T-helper 1 cell treated with Interleukin-12 subunit alpha and Interleukin-12 subunit beta and Interleukin-4 antibody, amounts not matched to agents 30 ng/mL and 1 ng/mL, for 36 hours (primary cell): ENCODE measurements around the gene DEUP1. TPM values are rescaled to one million over a fixed set of nuclear protein-coding genes. Genes with fewer than 3 reads are reported as not detected.

Source experiments
- intact Hi-C: fragments of 100-400 bp; cut with micrococcal nuclease; formaldehyde crosslinking; loops from one replicate; pipeline ENCODE4 v1.15.1; 2024
- total RNA-seq: library from RNA; stranded (reverse); gene quantifications from 2 replicates; pipeline ENCODE4 v1.2.3, GENCODE V29; 2022

Gene DEUP1
- total RNA-seq, 1 donor from 2014 or later = not detected

DNA sequence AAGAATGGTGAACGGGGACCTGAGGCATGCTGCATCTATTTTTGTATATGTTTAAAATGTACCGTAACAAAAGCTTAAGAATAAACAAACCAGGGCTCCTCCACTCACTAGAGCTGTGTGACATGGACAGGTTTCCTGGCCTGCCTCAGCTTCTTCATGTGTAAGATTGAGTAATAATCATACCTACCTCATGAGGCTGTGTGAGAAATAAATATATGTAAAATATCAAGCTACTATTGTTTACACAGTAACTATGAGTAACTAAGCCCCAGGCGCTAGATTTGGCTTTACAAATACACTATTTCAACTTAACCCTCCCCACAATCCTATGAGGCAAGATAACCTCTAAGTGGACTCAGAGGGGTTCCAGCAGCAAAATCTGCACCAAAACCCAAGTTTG is 146.3 kb downstream of the DEUP1 start:
- intact Hi-C loops = no loop called here

DNA sequence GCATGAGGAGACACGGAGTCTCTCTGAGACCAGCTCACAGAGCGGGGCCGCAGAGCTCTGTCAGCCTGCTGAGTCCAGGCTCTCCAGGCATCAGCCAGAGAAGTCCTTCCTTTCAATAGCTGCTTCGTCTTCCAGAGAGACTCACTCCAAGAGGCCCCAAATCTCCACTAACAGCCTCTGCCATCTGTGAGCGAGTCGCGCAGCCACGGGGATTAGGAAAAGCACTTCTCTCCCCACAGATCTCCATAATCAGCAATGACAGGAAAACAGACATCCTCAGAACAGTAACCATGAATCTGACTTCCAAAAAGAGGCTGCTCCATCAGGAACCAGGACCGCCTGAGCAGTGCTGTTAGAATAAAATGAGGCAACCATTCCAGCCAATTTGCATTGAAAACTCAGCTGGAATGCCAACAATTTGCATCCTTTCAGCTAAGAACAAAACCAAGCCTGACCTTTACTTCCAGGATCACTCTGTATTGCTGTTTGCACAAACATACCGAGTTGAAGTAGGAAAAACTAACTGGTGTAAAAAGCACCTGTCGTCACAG is 147.2 kb downstream of the DEUP1 start:
- intact Hi-C loops = no loop called here

DNA sequence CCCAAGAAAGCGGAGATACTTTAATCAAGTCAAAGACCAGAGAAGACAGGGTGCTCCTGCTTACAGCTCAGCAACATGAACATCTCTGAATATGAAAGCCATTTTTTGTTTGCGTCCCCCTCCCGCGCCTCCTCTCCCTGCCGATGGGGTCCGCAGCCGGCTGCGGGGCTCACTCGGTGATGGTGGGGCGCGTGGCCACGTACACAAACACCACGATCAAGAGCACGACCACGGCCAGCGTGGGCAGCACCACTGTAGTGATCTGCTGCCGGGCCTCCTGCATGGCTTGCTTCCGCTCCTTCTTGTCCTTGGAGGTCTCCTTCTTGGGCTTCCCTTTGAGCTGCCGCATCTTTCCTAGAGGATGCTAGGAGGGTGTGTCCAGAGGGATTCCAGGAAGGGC is 148.3 kb downstream of the DEUP1 start:
- intact Hi-C loops = no loop called here

- intact Hi-C loops = no loop called here
Observed at GRCh38 chr11:93480256-93480655, 149.7 kb downstream of the DEUP1 start.

- intact Hi-C loops = no loop called here
Observed at GRCh38 chr11:93480756-93481155, 150.2 kb downstream of the DEUP1 start.

- intact Hi-C loops = no loop called here
Observed at GRCh38 chr11:93481279-93481678, 150.7 kb downstream of the DEUP1 start.

DNA sequence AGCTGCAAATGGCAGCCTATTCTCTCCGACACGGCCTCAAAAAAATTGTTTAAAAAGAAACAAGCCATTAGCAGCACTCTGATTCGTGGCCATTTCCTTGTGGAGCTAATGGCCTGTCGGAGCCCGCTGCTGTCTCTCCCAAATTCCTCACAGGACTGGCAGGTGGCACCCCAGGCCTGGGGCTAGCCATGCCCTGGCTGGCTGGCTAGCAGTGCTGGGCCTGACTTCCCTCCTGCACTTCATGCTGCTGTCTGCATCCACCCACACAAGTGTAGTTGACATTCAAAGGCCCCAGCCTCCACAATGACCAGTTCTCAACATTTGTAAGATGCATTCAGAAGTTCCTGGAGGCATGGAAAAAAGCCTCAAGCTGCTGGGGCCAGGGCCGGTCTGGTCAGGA is 151.2 kb downstream of the DEUP1 start:
- intact Hi-C loops = no loop called here

- intact Hi-C loops = no loop called here
Observed at GRCh38 chr11:93482556-93482955, 152.0 kb downstream of the DEUP1 start.

GRCh38 chr11:93484716-93485115 is 154.2 kb downstream of the DEUP1 start:
- intact Hi-C loops = no loop called here

GRCh38 chr11:93485983-93486382 is 155.4 kb downstream of the DEUP1 start:
- intact Hi-C loops = no loop called here

DNA sequence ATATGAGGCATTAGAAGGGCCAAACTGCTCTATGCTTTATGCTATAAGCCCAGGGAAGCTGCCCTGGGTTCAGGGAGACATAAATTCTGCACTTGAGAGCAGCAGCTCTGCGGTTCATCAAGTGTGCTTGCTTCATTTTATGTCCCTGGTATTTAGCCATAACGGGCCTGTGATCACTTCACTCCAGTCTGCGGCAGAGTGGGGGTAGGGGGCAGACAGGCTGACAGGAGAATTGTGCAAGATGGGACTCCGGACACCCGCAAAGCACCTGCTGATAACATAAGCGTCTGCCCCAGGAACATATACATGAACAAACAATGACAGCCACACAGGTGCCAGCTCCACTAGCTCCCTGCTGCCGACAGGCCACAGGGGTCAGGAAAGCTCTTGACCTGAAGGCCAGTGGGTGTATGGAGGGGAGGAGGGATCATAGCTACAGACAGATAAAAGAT is 156.5 kb downstream of the DEUP1 start:
- intact Hi-C loops = no loop called here

Other genes with a start within 250 kb of the DEUP1 start
- 10.3 and 14.1 TPM in 2 replicates for gene SLC36A4, start 132.8 kb upstream of the DEUP1 start, total RNA-seq
- 33.3 and 39.5 TPM in 2 replicates for gene SMCO4, start 212.6 kb downstream of the DEUP1 start, total RNA-seq